ENCODE results near the gene ME3. TPM values are rescaled to one million over a fixed set of nuclear protein-coding genes. Genes with fewer than 3 reads are reported as not detected.
"Not testable (repeated sequence)": the region's sequence is repeated elsewhere in the genome, so short reads cannot be mapped to it uniquely, and the experiment has no call there.

ME3 gene
- total RNA-seq, 5 donors from 2014 or later (not counting 1 experiment from before 2014, with no cell fraction given) = 2.2 to 5.0 (median 4.3) TPM

GRCh38 chr11:86664930-86665329 is 7.5 kb downstream of the ME3 start:
- Histone ChIP-seq H3K27ac (ENCODE audit: low read length) (no peak overlapping the region), H3K4me1 (ENCODE audit: control insufficient read depth in 1 of 2, extremely low read depth in 1 of 2, insufficient read depth in 2 of 2, low read length in 2 of 2) (no peaks in the 10 kb centered on the region), H3K36me3 (ENCODE audit: control insufficient read depth in 2 of 2, extremely low read depth in 1 of 2, insufficient read depth in 1 of 2, low read length in 1 of 2) (no peaks in the 10 kb centered on the region), H3K4me3 (ENCODE audit: control insufficient read depth in 1 of 2, extremely low read depth in 1 of 2, low read length in 1 of 2) (no peak overlapping the region), H3K9me3 (no peaks in the 10 kb centered on the region), H3K27me3 (replicated peaks in 1 of 2; ENCODE audit: control insufficient read depth in 2 of 2, extremely low read depth in 1 of 2, insufficient read depth in 2 of 2, low read length in 1 of 2) (peaks cover 0 to 2% of the 10 kb centered on the region in 2 experiments)
- ATAC-seq (replicated peaks in 1 of 4) = no peak
- Mint-ChIP-seq H3K27ac (no peak overlapping the region), H3K27me3 (peaks cover 7% of the 10 kb centered on the region in 2 donors), H3K4me3 (no peak overlapping the region), H3K9me3 (no peaks in the 10 kb centered on the region), H3K4me1 (peaks cover 0 to 9% (median 1%) of the 10 kb centered on the region in 3 donors), H3K36me3 (peaks cover 4% of the 10 kb centered on the region)
- ChIA-PET POLR2A (no interaction called here), CTCF (no interaction called here)
- WGBS (ENCODE audit: insufficient coverage) = no CpG with 5 or more reads among the region's 3 CpGs
- DNase-seq = no peak

- WGBS (ENCODE audit: insufficient coverage) = 69% methylated on average over 1 of the region's 4 CpGs
- Mint-ChIP-seq H3K9me3 (no peaks in the 10 kb centered on the region), H3K36me3 (peaks cover 4% of the 10 kb centered on the region), H3K4me1 (peaks cover 0 to under 1% (median 0%) of the 10 kb centered on the region in 3 donors), H3K27me3 (peaks cover under 1 to 4% of the 10 kb centered on the region in 2 donors), H3K27ac (no peak overlapping the region), H3K4me3 (no peak overlapping the region)
- ATAC-seq (replicated peaks in 1 of 4) (no peak), DNase-seq (no peak)
- H3K4me3 ChIP-seq (ENCODE audit: control insufficient read depth in 1 of 2, extremely low read depth in 1 of 2, low read length in 1 of 2) = no peak overlapping the region
- ChIA-PET POLR2A (no interaction called here), CTCF (no interaction called here)
- H3K4me1 ChIP-seq (ENCODE audit: control insufficient read depth in 1 of 2, extremely low read depth in 1 of 2, insufficient read depth in 2 of 2, low read length in 2 of 2) = no peaks in the 10 kb centered on the region
- H3K27ac ChIP-seq (ENCODE audit: low read length) = no peak overlapping the region
- H3K27me3 ChIP-seq (replicated peaks in 1 of 2; ENCODE audit: control insufficient read depth in 2 of 2, extremely low read depth in 1 of 2, insufficient read depth in 2 of 2, low read length in 1 of 2) = peaks cover 0 to 2% of the 10 kb centered on the region in 2 experiments
- H3K9me3 ChIP-seq = no peaks in the 10 kb centered on the region
- no peaks in the 10 kb centered on the region for H3K36me3 ChIP-seq (ENCODE audit: control insufficient read depth in 2 of 2, extremely low read depth in 1 of 2, insufficient read depth in 1 of 2, low read length in 1 of 2)
Observed at GRCh38 chr11:86663761-86664160, 8.7 kb downstream of the ME3 start.

- 100% methylated on average over 1 of the region's 3 CpGs for WGBS (ENCODE audit: insufficient coverage)
- no peaks in the 10 kb centered on the region for H3K4me1 Mint-ChIP-seq
Observed at GRCh38 chr11:86663291-86663690, 9.1 kb downstream of the ME3 start.

GRCh38 chr11:86660736-86661135 is 11.7 kb downstream of the ME3 start:
- peaks cover 0 to 4% of the 10 kb centered on the region in 2 donors for H3K27me3 Mint-ChIP-seq
- no peak for DNase-seq
- peaks cover 2% of the 10 kb centered on the region for H3K36me3 Mint-ChIP-seq
- H3K36me3 ChIP-seq (ENCODE audit: control insufficient read depth in 2 of 2, extremely low read depth in 1 of 2, insufficient read depth in 1 of 2, low read length in 1 of 2) = no peaks in the 10 kb centered on the region
- ATAC-seq (replicated peaks in 1 of 4) = no peak
- no peaks in the 10 kb centered on the region for H3K4me1 ChIP-seq (ENCODE audit: control insufficient read depth in 1 of 2, extremely low read depth in 1 of 2, insufficient read depth in 2 of 2, low read length in 2 of 2)
- ChIA-PET POLR2A (no interaction called here), CTCF (no interaction called here)
- no peak overlapping the region for H3K4me3 Mint-ChIP-seq
- WGBS (ENCODE audit: insufficient coverage) = 86% methylated on average over 1 of the region's 2 CpGs
- H3K9me3 Mint-ChIP-seq = peaks cover 0 to 10% (median 3%) of the 10 kb centered on the region in 3 donors
- H3K27me3 ChIP-seq (replicated peaks in 1 of 2; ENCODE audit: control insufficient read depth in 2 of 2, extremely low read depth in 1 of 2, insufficient read depth in 2 of 2, low read length in 1 of 2) = no peaks in the 10 kb centered on the region
- H3K4me1 Mint-ChIP-seq = no peaks in the 10 kb centered on the region
- H3K27ac ChIP-seq (ENCODE audit: low read length) = no peak overlapping the region
- no peaks in the 10 kb centered on the region for H3K9me3 ChIP-seq
- H3K4me3 ChIP-seq (ENCODE audit: control insufficient read depth in 1 of 2, extremely low read depth in 1 of 2, low read length in 1 of 2) = no peak overlapping the region
- no peak overlapping the region for H3K27ac Mint-ChIP-seq

More at GRCh38 chr11:86663291-86663690, 9.1 kb downstream of the ME3 start:
- peaks cover 0 to 4% of the 10 kb centered on the region in 2 donors for H3K27me3 Mint-ChIP-seq
- no peak for DNase-seq
- peaks cover 0 to 2% of the 10 kb centered on the region in 2 experiments for H3K27me3 ChIP-seq (replicated peaks in 1 of 2; ENCODE audit: control insufficient read depth in 2 of 2, extremely low read depth in 1 of 2, insufficient read depth in 2 of 2, low read length in 1 of 2)
- no peak overlapping the region for H3K27ac Mint-ChIP-seq
- no peak overlapping the region for H3K4me3 ChIP-seq (ENCODE audit: control insufficient read depth in 1 of 2, extremely low read depth in 1 of 2, low read length in 1 of 2)
- no peak for ATAC-seq (replicated peaks in 1 of 4)
- no peak overlapping the region for H3K4me3 Mint-ChIP-seq
- POLR2A ChIA-PET = no interaction called here
- H3K36me3 Mint-ChIP-seq = peaks cover 4% of the 10 kb centered on the region
- no peaks in the 10 kb centered on the region for H3K9me3 Mint-ChIP-seq
- CTCF ChIA-PET = no interaction called here
- H3K27ac ChIP-seq (ENCODE audit: low read length) = no peak overlapping the region
- H3K4me1 ChIP-seq (ENCODE audit: control insufficient read depth in 1 of 2, extremely low read depth in 1 of 2, insufficient read depth in 2 of 2, low read length in 2 of 2) = no peaks in the 10 kb centered on the region
- no peaks in the 10 kb centered on the region for H3K36me3 ChIP-seq (ENCODE audit: control insufficient read depth in 2 of 2, extremely low read depth in 1 of 2, insufficient read depth in 1 of 2, low read length in 1 of 2)
- no peaks in the 10 kb centered on the region for H3K9me3 ChIP-seq

GRCh38 chr11:86660088-86660487 is 12.3 kb downstream of the ME3 start:
- Histone ChIP-seq H3K9me3 (no peaks in the 10 kb centered on the region), H3K27ac (ENCODE audit: low read length) (no peak overlapping the region), H3K27me3 (replicated peaks in 1 of 2; ENCODE audit: control insufficient read depth in 2 of 2, extremely low read depth in 1 of 2, insufficient read depth in 2 of 2, low read length in 1 of 2) (no peaks in the 10 kb centered on the region), H3K4me3 (ENCODE audit: control insufficient read depth in 1 of 2, extremely low read depth in 1 of 2, low read length in 1 of 2) (no peak overlapping the region), H3K4me1 (ENCODE audit: control insufficient read depth in 1 of 2, extremely low read depth in 1 of 2, insufficient read depth in 2 of 2, low read length in 2 of 2) (no peaks in the 10 kb centered on the region), H3K36me3 (ENCODE audit: control insufficient read depth in 2 of 2, extremely low read depth in 1 of 2, insufficient read depth in 1 of 2, low read length in 1 of 2) (no peaks in the 10 kb centered on the region)
- no peak overlapping the region for H3K27ac Mint-ChIP-seq
- H3K4me3 Mint-ChIP-seq = no peak overlapping the region
- peaks cover 0 to 10% (median 3%) of the 10 kb centered on the region in 3 donors for H3K9me3 Mint-ChIP-seq
- no peaks in the 10 kb centered on the region for H3K4me1 Mint-ChIP-seq
- H3K36me3 Mint-ChIP-seq = peaks cover 2% of the 10 kb centered on the region
- 80% methylated on average over 1 of the region's 2 CpGs for WGBS (ENCODE audit: insufficient coverage)
- POLR2A ChIA-PET = no interaction called here
- ATAC-seq (replicated peaks in 1 of 4) = no peak
- peaks cover 0 to 2% of the 10 kb centered on the region in 2 donors for H3K27me3 Mint-ChIP-seq
- CTCF ChIA-PET = no interaction called here
- DNase-seq = no peak

GRCh38 chr11:86658534-86658933 is 13.9 kb downstream of the ME3 start:
- Histone ChIP-seq H3K27me3 (replicated peaks in 1 of 2; ENCODE audit: control insufficient read depth in 2 of 2, extremely low read depth in 1 of 2, insufficient read depth in 2 of 2, low read length in 1 of 2) (no peaks in the 10 kb centered on the region), H3K27ac (ENCODE audit: low read length) (no peak overlapping the region), H3K36me3 (ENCODE audit: control insufficient read depth in 2 of 2, extremely low read depth in 1 of 2, insufficient read depth in 1 of 2, low read length in 1 of 2) (no peaks in the 10 kb centered on the region), H3K4me3 (ENCODE audit: control insufficient read depth in 1 of 2, extremely low read depth in 1 of 2, low read length in 1 of 2) (no peak overlapping the region), H3K4me1 (ENCODE audit: control insufficient read depth in 1 of 2, extremely low read depth in 1 of 2, insufficient read depth in 2 of 2, low read length in 2 of 2) (no peaks in the 10 kb centered on the region), H3K9me3 (no peaks in the 10 kb centered on the region)
- Mint-ChIP-seq H3K27ac (no peak overlapping the region), H3K4me1 (no peaks in the 10 kb centered on the region), H3K36me3 (peaks cover 2% of the 10 kb centered on the region), H3K27me3 (no peaks in the 10 kb centered on the region), H3K4me3 (no peak overlapping the region), H3K9me3 (peaks cover 0 to 10% (median 3%) of the 10 kb centered on the region in 3 donors)
- DNase-seq (no peak), ATAC-seq (replicated peaks in 1 of 4) (no peak)
- CTCF ChIA-PET = no interaction called here
- WGBS (ENCODE audit: insufficient coverage) = no CpG with 5 or more reads among the region's 1 CpG
- POLR2A ChIA-PET = no interaction called here

- POLR2A ChIA-PET; H3K27ac Mint-ChIP-seq; H3K9me3 ChIP-seq; H3K4me1 ChIP-seq (ENCODE audit: control insufficient read depth in 1 of 2, extremely low read depth in 1 of 2, insufficient read depth in 2 of 2, low read length in 2 of 2); H3K36me3 Mint-ChIP-seq; H3K36me3 ChIP-seq (ENCODE audit: control insufficient read depth in 2 of 2, extremely low read depth in 1 of 2, insufficient read depth in 1 of 2, low read length in 1 of 2); H3K4me3 Mint-ChIP-seq; H3K4me1 Mint-ChIP-seq; DNase-seq; H3K27me3 ChIP-seq (replicated peaks in 1 of 2; ENCODE audit: control insufficient read depth in 2 of 2, extremely low read depth in 1 of 2, insufficient read depth in 2 of 2, low read length in 1 of 2); H3K27ac ChIP-seq (ENCODE audit: low read length); H3K4me3 ChIP-seq (ENCODE audit: control insufficient read depth in 1 of 2, extremely low read depth in 1 of 2, low read length in 1 of 2); CTCF ChIA-PET; ATAC-seq (replicated peaks in 1 of 4): not testable (repeated sequence)
- peaks cover 0 to 12% (median 6%) of the 10 kb centered on the region in 3 donors for H3K9me3 Mint-ChIP-seq
- no CpG with 5 or more reads among the region's 3 CpGs for WGBS (ENCODE audit: insufficient coverage)
- peaks cover 7 to 11% of the 10 kb centered on the region in 2 donors for H3K27me3 Mint-ChIP-seq
Observed at GRCh38 chr11:86645212-86645611, 27.2 kb downstream of the ME3 start.

Measured in T-cell (primary cell).